ENCODE results near the gene CSTF2T.

GRCh38 chr10:51708609-51709008, 9.2 kb upstream of the CSTF2T start:
- TF ChIP-seq POLR2A (IDR thresholded peaks at IDR 0.05) (no peak), CTCF (IDR thresholded peaks at IDR 0.05) (no peak)
